Measurements from ENCODE around the gene PRMT3. TPM values are rescaled to one million over a fixed set of nuclear protein-coding genes. Genes with fewer than 3 reads are reported as not detected.

Gene PRMT3
- total RNA-seq, 1 donor from 2014 or later = 50.5 TPM

- Mint-ChIP-seq H3K4me1 (peaks cover 8% of the 10 kb centered on the region), H3K9me3 (no peaks in the 10 kb centered on the region), H3K27ac (no peak overlapping the region), H3K4me3 (no peak overlapping the region), H3K36me3 (ENCODE audit: low read depth) (peaks cover 53% of the 10 kb centered on the region), H3K27me3 (no peaks in the 10 kb centered on the region)
- DNase-seq = no peak
- intact Hi-C loops (cut with micrococcal nuclease) = no loop called here
Measured at GRCh38 chr11:20399498-20399897, 12.0 kb downstream of the PRMT3 start.

GRCh38 chr11:20403059-20403458 lies 15.5 kb downstream of the PRMT3 start:
- no peak for DNase-seq
- Mint-ChIP-seq H3K4me3 (no peak overlapping the region), H3K36me3 (ENCODE audit: low read depth) (peaks cover 52% of the 10 kb centered on the region), H3K4me1 (peaks cover 3% of the 10 kb centered on the region), H3K27ac (no peak overlapping the region), H3K9me3 (no peaks in the 10 kb centered on the region), H3K27me3 (no peaks in the 10 kb centered on the region)
- intact Hi-C loops (cut with micrococcal nuclease) = no loop called here

- Mint-ChIP-seq H3K27me3 (no peaks in the 10 kb centered on the region), H3K9me3 (no peaks in the 10 kb centered on the region), H3K36me3 (ENCODE audit: low read depth) (peaks cover 48% of the 10 kb centered on the region), H3K27ac (no peak overlapping the region), H3K4me1 (no peaks in the 10 kb centered on the region), H3K4me3 (no peak overlapping the region)
- intact Hi-C loops (cut with micrococcal nuclease) = no loop called here
- DNase-seq = no peak
Measured at GRCh38 chr11:20406484-20406883, 19.0 kb downstream of the PRMT3 start.

GRCh38 chr11:20407344-20407743 lies 19.8 kb downstream of the PRMT3 start:
- Mint-ChIP-seq H3K4me3 (no peak overlapping the region), H3K4me1 (no peaks in the 10 kb centered on the region), H3K9me3 (no peaks in the 10 kb centered on the region), H3K27me3 (no peaks in the 10 kb centered on the region), H3K36me3 (ENCODE audit: low read depth) (peaks cover 49% of the 10 kb centered on the region), H3K27ac (no peak overlapping the region)
- intact Hi-C loops (cut with micrococcal nuclease) = no loop called here
- DNase-seq = no peak

GRCh38 chr11:20415432-20415831 lies 27.9 kb downstream of the PRMT3 start:
- Mint-ChIP-seq H3K4me1 (peaks cover 13% of the 10 kb centered on the region), H3K9me3 (no peaks in the 10 kb centered on the region), H3K27me3 (no peaks in the 10 kb centered on the region), H3K4me3 (no peak overlapping the region), H3K27ac (peak overlapping the region; percentile 13), H3K36me3 (ENCODE audit: low read depth) (peaks cover 64% of the 10 kb centered on the region)
- no peak for DNase-seq
- intact Hi-C loops (cut with micrococcal nuclease) = no loop called here

GRCh38 chr11:20417771-20418170 lies 30.3 kb downstream of the PRMT3 start:
- intact Hi-C loops (cut with micrococcal nuclease) = no loop called here
- no peak for DNase-seq
- peaks cover 25% of the 10 kb centered on the region for H3K4me1 Mint-ChIP-seq
- no peaks in the 10 kb centered on the region for H3K27me3 Mint-ChIP-seq
- H3K36me3 Mint-ChIP-seq (ENCODE audit: low read depth) = peaks cover 65% of the 10 kb centered on the region
- H3K27ac Mint-ChIP-seq = peak overlapping the region; percentile 41
- no peak overlapping the region for H3K4me3 Mint-ChIP-seq
- H3K9me3 Mint-ChIP-seq = no peaks in the 10 kb centered on the region

- Mint-ChIP-seq H3K4me1 (peaks cover 16% of the 10 kb centered on the region), H3K9me3 (no peaks in the 10 kb centered on the region), H3K4me3 (no peak overlapping the region), H3K36me3 (ENCODE audit: low read depth) (peaks cover 47% of the 10 kb centered on the region), H3K27ac (peak overlapping the region; percentile 61), H3K27me3 (no peaks in the 10 kb centered on the region)
- intact Hi-C loops (cut with micrococcal nuclease) = no loop called here
- DNase-seq = no peak
Measured at GRCh38 chr11:20421946-20422345, 34.4 kb downstream of the PRMT3 start.

GRCh38 chr11:20429216-20429615 lies 41.7 kb downstream of the PRMT3 start:
- DNase-seq = no peak
- H3K4me1 Mint-ChIP-seq = no peaks in the 10 kb centered on the region
- H3K36me3 Mint-ChIP-seq (ENCODE audit: low read depth) = peaks cover 25% of the 10 kb centered on the region
- H3K27ac Mint-ChIP-seq = no peak overlapping the region
- no peak overlapping the region for H3K4me3 Mint-ChIP-seq
- no peaks in the 10 kb centered on the region for H3K27me3 Mint-ChIP-seq
- H3K9me3 Mint-ChIP-seq = no peaks in the 10 kb centered on the region
- intact Hi-C loops (cut with micrococcal nuclease) = no loop called here

GRCh38 chr11:20438637-20439036 lies 51.1 kb downstream of the PRMT3 start:
- no peaks in the 10 kb centered on the region for H3K27me3 Mint-ChIP-seq
- DNase-seq = no peak
- H3K27ac Mint-ChIP-seq = no peak overlapping the region
- peaks cover 29% of the 10 kb centered on the region for H3K36me3 Mint-ChIP-seq (ENCODE audit: low read depth)
- no peaks in the 10 kb centered on the region for H3K9me3 Mint-ChIP-seq
- H3K4me1 Mint-ChIP-seq = peaks cover 5% of the 10 kb centered on the region
- H3K4me3 Mint-ChIP-seq = no peak overlapping the region
- intact Hi-C loops (cut with micrococcal nuclease) = no loop called here

- no peaks in the 10 kb centered on the region for H3K27me3 Mint-ChIP-seq
- no peaks in the 10 kb centered on the region for H3K9me3 Mint-ChIP-seq
- no peak overlapping the region for H3K27ac Mint-ChIP-seq
- no peak for DNase-seq
- H3K4me3 Mint-ChIP-seq = no peak overlapping the region
- intact Hi-C loops (cut with micrococcal nuclease) = loop anchor here (2.0 kb wide), 1 partner anchor 47 kb away; no protein-coding TSS in a partner anchor
- H3K4me1 Mint-ChIP-seq = peaks cover 2% of the 10 kb centered on the region
- peaks cover 6% of the 10 kb centered on the region for H3K36me3 Mint-ChIP-seq (ENCODE audit: low read depth)
Measured at GRCh38 chr11:20443596-20443995, 56.1 kb downstream of the PRMT3 start.

GRCh38 chr11:20444535-20444934 lies 57.0 kb downstream of the PRMT3 start:
- DNase-seq = no peak
- Mint-ChIP-seq H3K36me3 (ENCODE audit: low read depth) (peaks cover 6% of the 10 kb centered on the region), H3K4me1 (peaks cover 2% of the 10 kb centered on the region), H3K27me3 (no peaks in the 10 kb centered on the region), H3K9me3 (no peaks in the 10 kb centered on the region), H3K4me3 (no peak overlapping the region), H3K27ac (no peak overlapping the region)
- intact Hi-C loops (cut with micrococcal nuclease) = no loop called here

GRCh38 chr11:20448834-20449233 lies 61.3 kb downstream of the PRMT3 start:
- H3K36me3 Mint-ChIP-seq (ENCODE audit: low read depth) = peaks cover 14% of the 10 kb centered on the region
- no peak for DNase-seq
- H3K4me3 Mint-ChIP-seq = no peak overlapping the region
- no peak overlapping the region for H3K27ac Mint-ChIP-seq
- intact Hi-C loops (cut with micrococcal nuclease) = no loop called here
- peaks cover 8% of the 10 kb centered on the region for H3K4me1 Mint-ChIP-seq
- H3K9me3 Mint-ChIP-seq = no peaks in the 10 kb centered on the region
- H3K27me3 Mint-ChIP-seq = no peaks in the 10 kb centered on the region

GRCh38 chr11:20450829-20451228 lies 63.3 kb downstream of the PRMT3 start:
- H3K4me3 Mint-ChIP-seq = no peak overlapping the region
- H3K4me1 Mint-ChIP-seq = peaks cover 8% of the 10 kb centered on the region
- DNase-seq = no peak
- H3K36me3 Mint-ChIP-seq (ENCODE audit: low read depth) = peaks cover 14% of the 10 kb centered on the region
- H3K27ac Mint-ChIP-seq = no peak overlapping the region
- no peaks in the 10 kb centered on the region for H3K27me3 Mint-ChIP-seq
- H3K9me3 Mint-ChIP-seq = no peaks in the 10 kb centered on the region
- intact Hi-C loops (cut with micrococcal nuclease) = no loop called here

- Mint-ChIP-seq H3K4me3 (no peak overlapping the region), H3K9me3 (no peaks in the 10 kb centered on the region), H3K27me3 (no peaks in the 10 kb centered on the region), H3K36me3 (ENCODE audit: low read depth) (peaks cover 14% of the 10 kb centered on the region), H3K27ac (no peak overlapping the region), H3K4me1 (peaks cover 8% of the 10 kb centered on the region)
- no peak for DNase-seq
- intact Hi-C loops (cut with micrococcal nuclease) = no loop called here
Measured at GRCh38 chr11:20451568-20451967, 64.1 kb downstream of the PRMT3 start.

- peaks cover 16% of the 10 kb centered on the region for H3K36me3 Mint-ChIP-seq (ENCODE audit: low read depth)
- H3K27me3 Mint-ChIP-seq = no peaks in the 10 kb centered on the region
- no peak overlapping the region for H3K27ac Mint-ChIP-seq
- DNase-seq = no peak
- peaks cover 8% of the 10 kb centered on the region for H3K4me1 Mint-ChIP-seq
- H3K4me3 Mint-ChIP-seq = no peak overlapping the region
- no peaks in the 10 kb centered on the region for H3K9me3 Mint-ChIP-seq
- intact Hi-C loops (cut with micrococcal nuclease) = no loop called here
Measured at GRCh38 chr11:20452585-20452984, 65.1 kb downstream of the PRMT3 start.
